ENCODE measurements around the gene HAUS3.

Gene HAUS3

GRCh38 chr4:2241410-2242353 lies at the start of gene HAUS3, which contains the start of gene POLN:
Gene HAUS3, minus strand, starts transcription at chr4:2242121. Its CDS starts 1,175 bp downstream, at chr4:2240946.
Gene POLN, minus strand, starts transcription at chr4:2242121. Its CDS starts 12,890 bp downstream, at chr4:2229231.
- DNase-seq (ENCODE audit: low read depth in 2 of 2): peak; percentile 99

- DNase-seq (ENCODE audit: low read depth in 2 of 2): peak in 1 of 2 experiments; percentile 21
Measured at GRCh38 chr4:2290974-2291704, 49.2 kb upstream of the HAUS3 start.

- no peak for DNase-seq (ENCODE audit: low read depth in 2 of 2)
Measured at GRCh38 chr4:2290488-2290887, 48.6 kb upstream of the HAUS3 start.

- DNase-seq (ENCODE audit: low read depth in 2 of 2): no peak
Measured at GRCh38 chr4:2289955-2290333, 48.0 kb upstream of the HAUS3 start.

- DNase-seq (ENCODE audit: low read depth in 2 of 2): no peak
Measured at GRCh38 chr4:2289311-2289954, 47.5 kb upstream of the HAUS3 start.

- DNase-seq (ENCODE audit: low read depth in 2 of 2): no peak
Measured at GRCh38 chr4:2288051-2288541, 46.2 kb upstream of the HAUS3 start.

- no peak for DNase-seq (ENCODE audit: low read depth in 2 of 2)
Measured at GRCh38 chr4:2287594-2287915, 45.6 kb upstream of the HAUS3 start.

GRCh38 chr4:2286904-2287593 lies 45.1 kb upstream of the HAUS3 start:
- no peak for DNase-seq (ENCODE audit: low read depth in 2 of 2)

GRCh38 chr4:2285613-2286381 lies 43.9 kb upstream of the HAUS3 start:
- DNase-seq (ENCODE audit: low read depth in 2 of 2): no peak

GRCh38 chr4:2284934-2285612 lies 43.2 kb upstream of the HAUS3 start:
- DNase-seq (ENCODE audit: low read depth in 2 of 2): no peak

GRCh38 chr4:2284161-2284933 lies 42.4 kb upstream of the HAUS3 start:
- no peak for DNase-seq (ENCODE audit: low read depth in 2 of 2)

- no peak for DNase-seq (ENCODE audit: low read depth in 2 of 2)
Measured at GRCh38 chr4:2283199-2283711, 41.3 kb upstream of the HAUS3 start.

- DNase-seq (ENCODE audit: low read depth in 2 of 2): peak in 1 of 2 experiments; percentile 21
Measured at GRCh38 chr4:2281575-2282343, 39.8 kb upstream of the HAUS3 start.

GRCh38 chr4:2280531-2281300 lies 38.8 kb upstream of the HAUS3 start:
- no peak for DNase-seq (ENCODE audit: low read depth in 2 of 2)

GRCh38 chr4:2277956-2278355 lies 36.0 kb upstream of the HAUS3 start:
- DNase-seq (ENCODE audit: low read depth in 2 of 2): no peak

GRCh38 chr4:2276581-2277325 lies 34.8 kb upstream of the HAUS3 start:
- DNase-seq (ENCODE audit: low read depth in 2 of 2): no peak
